GM18517 (cell line): ENCODE measurements around the gene RAVER1.
"Not testable (repeated sequence)": the region's sequence is repeated elsewhere in the genome, so short reads cannot be mapped to it uniquely, and the experiment has no call there.

Experiments used
- ATAC-seq: cut with Tn5 transposase; IDR thresholded peaks from one replicate; pipeline ENCODE4 v1.9.1; 2021; ENCODE audit warnings: mild to moderate bottlenecking, moderate library complexity; ENCODE audit not compliant: unreplicated experiment

The RAVER1 gene

DNA sequence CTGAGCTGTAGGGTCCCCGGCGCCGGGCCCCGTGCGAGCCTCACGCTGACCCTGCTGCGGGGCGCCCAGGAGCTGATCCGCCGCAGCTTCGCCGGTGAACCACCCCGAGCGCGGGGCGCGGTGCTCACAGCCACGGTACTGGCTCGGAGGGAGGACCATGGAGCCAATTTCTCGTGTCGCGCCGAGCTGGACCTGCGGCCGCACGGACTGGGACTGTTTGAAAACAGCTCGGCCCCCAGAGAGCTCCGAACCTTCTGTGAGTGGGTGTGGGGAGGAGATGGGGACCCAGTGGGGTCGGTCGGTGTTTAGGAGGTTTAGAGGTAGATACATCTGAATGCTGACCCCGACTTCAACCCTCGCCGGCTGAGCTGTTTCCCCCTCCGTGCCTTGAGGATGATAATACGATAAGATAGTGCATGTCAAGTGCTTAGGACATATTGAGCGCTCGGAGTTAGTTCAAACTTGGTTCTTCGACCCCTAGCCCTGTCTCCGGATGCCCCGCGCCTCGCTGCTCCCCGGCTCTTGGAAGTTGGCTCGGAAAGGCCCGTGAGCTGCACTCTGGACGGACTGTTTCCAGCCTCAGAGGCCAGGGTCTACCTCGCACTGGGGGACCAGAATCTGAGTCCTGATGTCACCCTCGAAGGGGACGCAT lies 41.6 kb downstream of the RAVER1 start:
- ATAC-seq = no peak

DNA sequence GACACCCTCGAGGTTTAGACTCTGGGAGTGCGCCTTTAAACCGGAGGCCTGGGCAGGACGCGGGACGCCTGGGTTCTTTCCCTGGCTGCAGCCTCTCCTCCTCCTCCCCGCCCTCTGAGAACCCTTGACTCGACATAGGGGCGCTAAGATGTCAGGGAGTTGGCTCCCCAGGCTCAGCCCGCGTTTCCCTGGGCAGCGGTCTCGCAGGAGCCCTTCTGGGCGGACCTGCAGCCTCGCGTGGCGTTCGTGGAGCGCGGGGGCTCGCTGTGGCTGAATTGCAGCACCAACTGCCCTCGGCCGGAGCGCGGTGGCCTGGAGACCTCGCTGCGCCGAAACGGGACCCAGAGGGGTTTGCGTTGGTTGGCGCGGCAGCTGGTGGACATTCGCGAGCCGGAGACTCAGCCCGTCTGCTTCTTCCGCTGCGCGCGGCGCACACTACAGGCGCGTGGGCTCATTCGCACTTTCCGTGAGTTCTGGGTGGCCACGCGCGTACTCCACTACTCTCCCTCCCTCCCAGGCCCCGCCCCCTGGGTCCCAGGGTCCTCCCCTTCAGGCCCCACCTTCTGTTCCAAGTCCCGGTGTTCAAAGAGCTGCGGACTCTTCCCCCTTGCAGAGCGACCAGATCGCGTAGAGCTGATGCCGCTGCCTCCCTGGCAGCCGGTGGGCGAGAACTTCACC lies 42.3 kb downstream of the RAVER1 start:
- ATAC-seq = no peak

- no peak for ATAC-seq
These were observed 42.9 kb downstream of the RAVER1 start for GRCh38 chr19:10290357-10290875.

GRCh38 chr19:10289836-10290356 lies 43.4 kb downstream of the RAVER1 start, which contains the start of gene ICAM5:
Gene ICAM5, plus strand, starts transcription at chr19:10289952. Its CDS starts 92 bp downstream, at chr19:10290044.
- no peak for ATAC-seq

GRCh38 chr19:10289167-10289835 lies 44.0 kb downstream of the RAVER1 start:
- ATAC-seq = no peak

GRCh38 chr19:10288662-10289166 lies 44.6 kb downstream of the RAVER1 start:
- ATAC-seq = no peak

GRCh38 chr19:10286803-10287737 lies 46.3 kb downstream of the RAVER1 start, which contains the start of gene ICAM4:
Gene ICAM4, plus strand, starts transcription at chr19:10286955. Its CDS starts 58 bp downstream, at chr19:10287013.
- ATAC-seq = no peak

DNA sequence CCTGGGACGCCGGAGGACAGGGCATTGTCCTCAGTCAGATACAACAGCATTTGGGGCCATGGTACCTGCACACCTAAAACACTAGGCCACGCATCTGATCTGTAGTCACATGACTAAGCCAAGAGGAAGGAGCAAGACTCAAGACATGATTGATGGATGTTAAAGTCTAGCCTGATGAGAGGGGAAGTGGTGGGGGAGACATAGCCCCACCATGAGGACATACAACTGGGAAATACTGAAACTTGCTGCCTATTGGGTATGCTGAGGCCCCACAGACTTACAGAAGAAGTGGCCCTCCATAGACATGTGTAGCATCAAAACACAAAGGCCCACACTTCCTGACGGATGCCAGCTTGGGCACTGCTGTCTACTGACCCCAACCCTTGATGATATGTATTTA lies 47.9 kb downstream of the RAVER1 start:
- ATAC-seq = no peak

DNA sequence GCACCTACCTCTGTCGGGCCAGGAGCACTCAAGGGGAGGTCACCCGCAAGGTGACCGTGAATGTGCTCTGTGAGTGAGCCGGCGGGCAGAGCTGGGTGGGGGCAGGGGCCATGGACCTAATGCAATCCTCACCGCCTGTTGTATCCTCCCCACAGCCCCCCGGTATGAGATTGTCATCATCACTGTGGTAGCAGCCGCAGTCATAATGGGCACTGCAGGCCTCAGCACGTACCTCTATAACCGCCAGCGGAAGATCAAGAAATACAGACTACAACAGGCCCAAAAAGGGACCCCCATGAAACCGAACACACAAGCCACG lies 48.4 kb downstream of the RAVER1 start:
- no peak for ATAC-seq

DNA sequence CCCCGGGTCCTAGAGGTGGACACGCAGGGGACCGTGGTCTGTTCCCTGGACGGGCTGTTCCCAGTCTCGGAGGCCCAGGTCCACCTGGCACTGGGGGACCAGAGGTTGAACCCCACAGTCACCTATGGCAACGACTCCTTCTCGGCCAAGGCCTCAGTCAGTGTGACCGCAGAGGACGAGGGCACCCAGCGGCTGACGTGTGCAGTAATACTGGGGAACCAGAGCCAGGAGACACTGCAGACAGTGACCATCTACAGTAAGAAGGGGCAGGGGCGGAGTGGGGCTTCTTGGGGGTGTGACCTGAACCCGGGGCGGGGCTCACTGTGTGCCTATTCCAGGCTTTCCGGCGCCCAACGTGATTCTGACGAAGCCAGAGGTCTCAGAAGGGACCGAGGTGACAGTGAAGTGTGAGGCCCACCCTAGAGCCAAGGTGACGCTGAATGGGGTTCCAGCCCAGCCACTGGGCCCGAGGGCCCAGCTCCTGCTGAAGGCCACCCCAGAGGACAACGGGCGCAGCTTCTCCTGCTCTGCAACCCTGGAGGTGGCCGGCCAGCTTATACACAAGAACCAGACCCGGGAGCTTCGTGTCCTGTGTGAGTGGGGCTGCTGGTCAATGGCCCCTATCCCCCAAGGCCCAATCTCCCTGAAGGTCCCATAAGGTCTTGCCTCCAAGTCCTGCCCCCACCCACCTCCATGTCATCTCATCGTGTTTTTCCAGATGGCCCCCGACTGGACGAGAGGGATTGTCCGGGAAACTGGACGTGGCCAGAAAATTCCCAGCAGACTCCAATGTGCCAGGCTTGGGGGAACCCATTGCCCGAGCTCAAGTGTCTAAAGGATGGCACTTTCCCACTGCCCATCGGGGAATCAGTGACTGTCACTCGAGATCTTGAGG lies 49.0 kb downstream of the RAVER1 start:
- ATAC-seq = no peak

- no peak for ATAC-seq
These were observed 49.8 kb downstream of the RAVER1 start for GRCh38 chr19:10283301-10284064.

- ATAC-seq = not testable (repeated sequence)
These were observed 51.3 kb downstream of the RAVER1 start for GRCh38 chr19:10282043-10282442.

DNA sequence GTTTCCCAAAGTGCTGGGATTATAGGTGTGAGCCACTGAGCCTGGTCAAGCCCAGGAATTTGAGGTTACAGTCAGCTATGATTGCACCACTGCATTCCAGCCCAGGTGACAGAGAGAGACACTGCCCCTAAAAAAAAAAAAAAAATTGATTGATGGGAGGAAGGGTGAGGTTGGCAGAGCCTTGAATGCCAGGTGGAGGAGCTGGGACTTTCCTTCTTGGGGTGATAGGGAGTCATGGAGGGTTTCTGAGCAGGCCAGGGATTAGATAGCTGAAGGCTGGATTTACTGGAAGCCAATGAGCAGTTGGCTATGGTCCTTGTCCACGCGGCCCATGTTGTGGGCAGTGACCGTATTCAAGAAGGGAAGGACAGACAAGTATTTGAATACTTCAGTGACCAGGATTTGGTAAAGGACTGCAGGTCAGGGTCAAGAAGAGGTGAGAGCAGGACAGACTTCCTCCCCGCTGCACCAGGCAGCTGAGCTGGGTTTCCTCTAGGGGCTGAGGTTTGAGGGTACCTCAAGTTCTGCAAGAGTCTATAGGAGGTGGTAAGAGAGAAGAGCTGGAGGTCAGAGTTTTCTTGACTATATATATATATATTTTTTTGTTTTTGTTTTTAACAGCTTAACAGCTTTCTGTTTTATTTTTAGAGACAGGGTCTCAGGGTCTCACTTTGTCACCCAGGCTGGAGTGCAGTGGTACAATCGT lies 53.4 kb downstream of the RAVER1 start:
- ATAC-seq = no peak

DNA sequence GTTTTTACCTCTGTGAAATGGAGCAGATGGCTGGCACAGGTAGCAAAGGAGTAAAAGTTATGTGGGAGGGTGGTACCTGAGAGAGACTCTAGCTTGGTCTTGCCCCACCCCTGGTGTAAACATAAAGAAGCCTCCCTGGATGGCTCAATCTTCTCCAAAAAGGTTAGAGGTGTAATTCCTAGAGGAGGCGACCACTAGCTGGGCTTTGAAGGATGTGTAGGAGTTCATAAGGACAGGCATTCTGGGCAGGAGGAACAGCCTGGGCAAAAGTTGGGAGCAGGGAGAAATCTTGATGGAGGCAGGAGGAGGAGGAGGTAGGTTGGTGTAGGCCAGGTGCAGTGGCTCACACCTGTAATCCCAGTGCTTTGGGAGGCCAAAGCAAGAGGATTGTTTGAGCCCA lies 54.4 kb downstream of the RAVER1 start:
- ATAC-seq = no peak

- ATAC-seq = no peak
These were observed 55.3 kb downstream of the RAVER1 start for GRCh38 chr19:10277795-10278589.

- no peak for ATAC-seq
These were observed 58.7 kb downstream of the RAVER1 start for GRCh38 chr19:10274589-10274988.

DNA sequence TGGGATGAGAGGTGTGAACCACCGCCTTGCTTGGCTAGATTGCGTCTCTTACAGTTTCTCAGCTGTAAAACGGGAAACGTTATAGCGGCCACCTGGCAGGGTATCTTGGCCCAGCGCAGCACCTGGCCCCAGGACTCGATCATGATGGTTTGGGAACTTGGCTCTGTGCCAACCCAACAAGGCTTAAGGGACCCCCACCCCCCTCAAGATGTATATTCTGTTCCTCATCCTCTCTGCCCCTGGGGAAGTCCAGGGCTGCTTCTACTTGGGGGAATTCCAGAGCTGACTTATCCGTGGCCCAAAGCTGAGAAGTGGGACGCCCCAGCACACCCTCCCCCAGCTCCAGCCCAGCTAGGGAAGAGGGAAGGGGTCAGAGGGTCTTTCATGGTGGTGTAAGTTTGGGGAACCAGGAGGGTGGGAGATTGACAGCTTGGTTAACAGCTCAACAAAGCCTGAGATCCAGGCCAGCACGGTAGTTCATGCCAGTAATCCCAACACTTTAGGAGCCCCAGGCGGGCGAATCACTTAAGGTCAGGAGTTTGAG lies 61.7 kb downstream of the RAVER1 start:
- ATAC-seq = no peak
